HEK293T (cell line): ENCODE results near the gene ARHGEF1.

ENCODE experiments used
- CTCF ChIA-PET: fragments of 350-600 bp; formaldehyde crosslinking; extraction: SDS; loops from one replicate; lab custom pipeline; 2021; ENCODE audit warnings: antibody characterized with exemption, inconsistent platforms; lab: Yijun Ruan, JAX
- POLR2A ChIA-PET: fragments of 350-600 bp; formaldehyde crosslinking; extraction: SDS; loops from one replicate; lab custom pipeline; 2020; ENCODE audit warnings: antibody characterized with exemption, inconsistent platforms; lab: Yijun Ruan, JAX
- DNase-seq: peaks from one replicate; pipeline ENCODE4 v3.0.0; 2012; ENCODE audit warnings: mixed read lengths; ENCODE audit errors: extremely low spot score
- ARNT ChIP-seq: fragments of 450-650 bp; IDR thresholded peaks from 2 replicates; pipeline ENCODE4 v1.6.1; 2017; ENCODE audit warnings: mild to moderate bottlenecking
- BHLHE40 ChIP-seq: fragments of 450-650 bp; IDR thresholded peaks from 2 replicates; pipeline ENCODE4 v1.6.1; 2016; ENCODE audit warnings: mild to moderate bottlenecking, moderate library complexity, borderline replicate concordance
- CTBP1 ChIP-seq: fragments of 450-650 bp; IDR thresholded peaks from 2 replicates; pipeline ENCODE4 v1.6.1; 2016; ENCODE audit warnings: borderline replicate concordance
- ELF4 ChIP-seq: fragments of 450-650 bp; IDR thresholded peaks from 2 replicates; pipeline ENCODE4 v1.6.1; 2017; ENCODE audit warnings: antibody characterized with exemption
- FOXA1 ChIP-seq: fragments of 450-650 bp; IDR thresholded peaks from 2 replicates; pipeline ENCODE4 v1.6.1; 2016; ENCODE audit warnings: mild to moderate bottlenecking
- FOXK2 ChIP-seq: fragments of 450-650 bp; IDR thresholded peaks from 2 replicates; pipeline ENCODE4 v1.6.1; 2016; ENCODE audit warnings: mild to moderate bottlenecking
- FOXM1 ChIP-seq: fragments of 450-650 bp; IDR thresholded peaks from 2 replicates; pipeline ENCODE4 v1.6.1; 2017; ENCODE audit warnings: mild to moderate bottlenecking, borderline replicate concordance
- HDGF ChIP-seq: fragments of 450-650 bp; IDR thresholded peaks from 2 replicates; pipeline ENCODE4 v1.6.1; 2017; ENCODE audit warnings: antibody characterized with exemption, borderline replicate concordance
- L3MBTL2 ChIP-seq: fragments of 450-650 bp; conservative IDR thresholded peaks from 2 replicates; pipeline ENCODE4 v1.6.1; 2016; ENCODE audit warnings: mild to moderate bottlenecking
- LEF1 ChIP-seq: fragments of 450-650 bp; IDR thresholded peaks from 2 replicates; pipeline ENCODE4 v1.6.1; 2017; ENCODE audit warnings: mild to moderate bottlenecking, borderline replicate concordance
- NFRKB ChIP-seq: fragments of 450-650 bp; IDR thresholded peaks from 2 replicates; pipeline ENCODE4 v1.6.1; 2016; ENCODE audit warnings: mild to moderate bottlenecking, moderate library complexity
- SP1 ChIP-seq: fragments of 450-650 bp; IDR thresholded peaks from 2 replicates; pipeline ENCODE4 v1.6.1; 2017
- SUZ12 ChIP-seq: fragments of 450-650 bp; IDR thresholded peaks from 2 replicates; pipeline ENCODE4 v1.6.1; 2016; ENCODE audit warnings: mild to moderate bottlenecking
- TARDBP ChIP-seq: fragments of 450-650 bp; IDR thresholded peaks from 2 replicates; pipeline ENCODE4 v1.6.1; 2016
- ZNF384 ChIP-seq: fragments of 450-650 bp; IDR thresholded peaks from 2 replicates; pipeline ENCODE4 v1.6.1; 2016
- TF ChIP-seq, protein P1 (sequence below): fragments of 450-650 bp; IDR thresholded peaks from 2 replicates; pipeline ENCODE4 v1.6.1; 2016

ARHGEF1 gene

DNA sequence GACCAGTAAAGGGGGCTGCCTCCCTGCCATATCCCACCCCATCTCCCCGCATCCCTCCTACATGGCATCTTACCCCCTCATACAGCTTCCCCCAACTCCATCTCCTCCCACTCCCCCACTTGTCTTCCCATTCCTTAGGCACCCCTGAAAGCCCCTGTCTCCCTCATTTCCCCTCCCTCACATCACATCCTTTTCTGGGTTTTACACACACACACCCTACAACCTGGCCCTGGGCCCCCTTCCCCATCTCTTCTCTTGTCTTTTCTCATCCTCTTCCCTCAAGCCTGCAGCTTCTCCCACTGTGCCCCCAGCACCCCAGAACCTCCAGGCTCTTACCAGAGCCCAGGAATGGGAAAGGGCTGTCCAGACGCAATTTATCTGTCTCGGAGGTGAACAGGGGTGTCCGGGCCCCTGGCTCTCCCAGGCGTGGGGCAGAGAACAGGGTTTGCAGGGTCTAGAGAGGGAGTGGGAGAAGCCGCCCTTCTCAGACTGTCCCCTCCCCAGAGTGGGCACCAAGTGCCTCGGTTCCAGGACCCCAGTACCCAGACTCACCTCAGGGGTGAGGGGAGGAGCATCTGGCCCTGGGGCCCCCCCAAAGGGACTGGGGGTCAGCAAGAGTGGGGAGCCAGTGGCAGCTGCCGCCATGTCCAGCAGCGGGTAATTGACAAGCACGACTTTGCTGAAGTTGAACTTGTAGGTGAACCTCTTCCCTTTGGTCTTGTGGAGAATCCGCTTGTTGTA, 25.9 kb downstream of the ARHGEF1 start:
- CTCF ChIA-PET, result no interaction called here
- POLR2A ChIA-PET, result no interaction called here
- DNase-seq, result no peak
- TF ChIP-seq FOXA1 (no peak), ARNT (no peak), HDGF (no peak), ELF4 (no peak), NFRKB (no peak), FOXM1 (no peak), SUZ12 (no peak), SP1 (no peak), TARDBP (no peak), FOXK2 (no peak), L3MBTL2 (no peak), BHLHE40 (no peak)

DNA sequence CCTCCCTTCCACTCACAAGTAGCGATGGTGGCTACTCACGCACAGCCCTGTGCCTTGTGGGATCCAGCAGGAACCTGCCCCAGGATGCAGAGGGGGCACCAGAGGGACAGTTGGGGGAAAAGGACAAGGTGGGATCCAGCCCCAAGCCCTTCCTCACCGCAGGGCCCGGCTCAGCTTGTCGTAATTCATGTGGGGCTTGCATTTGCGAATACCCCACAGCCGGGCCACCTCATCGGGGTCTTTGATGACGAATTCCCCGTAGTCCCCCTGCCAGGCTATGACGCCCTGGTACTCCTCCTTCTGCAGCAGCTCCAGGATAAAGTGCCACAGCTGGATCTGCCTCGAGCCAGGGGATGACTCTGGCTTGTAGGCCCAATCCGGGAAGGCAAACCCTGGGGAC, 26.7 kb downstream of the ARHGEF1 start:
- ChIA-PET CTCF (no interaction called here), POLR2A (no interaction called here)
- no peak for TF ChIP-seq ELF4
- TF ChIP-seq FOXM1, result no peak
- no peak for TF ChIP-seq TARDBP
- TF ChIP-seq NFRKB, result no peak
- no peak for TF ChIP-seq CTBP1
- no peak for TF ChIP-seq SUZ12
- no peak for TF ChIP-seq L3MBTL2
- TF ChIP-seq LEF1, result no peak
- no peak for TF ChIP-seq FOXK2
- TF ChIP-seq ZNF384, result no peak
- TF ChIP-seq ARNT, result no peak
- TF ChIP-seq SP1, result no peak
- TF ChIP-seq, protein P1, sequence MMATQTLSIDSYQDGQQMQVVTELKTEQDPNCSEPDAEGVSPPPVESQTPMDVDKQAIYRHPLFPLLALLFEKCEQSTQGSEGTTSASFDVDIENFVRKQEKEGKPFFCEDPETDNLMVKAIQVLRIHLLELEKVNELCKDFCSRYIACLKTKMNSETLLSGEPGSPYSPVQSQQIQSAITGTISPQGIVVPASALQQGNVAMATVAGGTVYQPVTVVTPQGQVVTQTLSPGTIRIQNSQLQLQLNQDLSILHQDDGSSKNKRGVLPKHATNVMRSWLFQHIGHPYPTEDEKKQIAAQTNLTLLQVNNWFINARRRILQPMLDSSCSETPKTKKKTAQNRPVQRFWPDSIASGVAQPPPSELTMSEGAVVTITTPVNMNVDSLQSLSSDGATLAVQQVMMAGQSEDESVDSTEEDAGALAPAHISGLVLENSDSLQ, result no peak
- TF ChIP-seq HDGF, result no peak
- TF ChIP-seq FOXA1, result no peak
- TF ChIP-seq BHLHE40, result no peak
- DNase-seq, result no peak

DNA sequence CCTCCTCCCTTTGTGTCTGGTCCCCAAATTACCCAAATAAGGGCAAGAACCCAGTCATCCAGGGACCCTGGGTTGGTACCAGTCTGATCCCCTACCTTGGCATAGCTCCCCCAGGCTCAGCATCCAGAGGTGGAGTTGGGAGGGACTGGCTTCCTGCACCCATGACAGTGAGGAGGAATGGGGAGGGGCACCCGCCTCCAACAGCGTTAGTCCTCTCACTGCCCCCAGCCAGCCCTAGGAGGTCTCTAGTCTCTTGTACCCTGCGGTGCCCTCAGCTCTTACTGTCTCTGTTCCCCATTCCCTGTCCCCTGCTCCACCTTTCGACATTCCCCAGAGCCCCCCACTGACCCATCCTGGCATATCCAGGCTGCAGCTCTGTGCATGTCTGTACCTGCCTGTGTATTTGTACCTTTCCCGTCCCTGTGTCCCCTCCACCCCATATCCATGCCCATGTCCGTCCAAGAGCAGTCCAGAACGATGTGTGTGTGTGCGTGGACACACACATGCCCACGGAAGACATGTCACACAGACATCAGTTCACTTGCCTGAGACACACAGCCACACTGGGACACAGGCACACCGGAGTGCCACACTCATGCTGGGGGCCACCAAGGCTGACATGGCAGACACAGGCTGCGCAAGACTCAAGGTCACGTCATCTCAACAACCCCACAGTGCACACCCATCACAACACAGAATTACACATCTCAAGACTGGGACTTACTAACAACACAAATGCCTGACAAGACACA, 27.4 kb downstream of the ARHGEF1 start:
- TF ChIP-seq LEF1 (no peak), HDGF (no peak)

DNA sequence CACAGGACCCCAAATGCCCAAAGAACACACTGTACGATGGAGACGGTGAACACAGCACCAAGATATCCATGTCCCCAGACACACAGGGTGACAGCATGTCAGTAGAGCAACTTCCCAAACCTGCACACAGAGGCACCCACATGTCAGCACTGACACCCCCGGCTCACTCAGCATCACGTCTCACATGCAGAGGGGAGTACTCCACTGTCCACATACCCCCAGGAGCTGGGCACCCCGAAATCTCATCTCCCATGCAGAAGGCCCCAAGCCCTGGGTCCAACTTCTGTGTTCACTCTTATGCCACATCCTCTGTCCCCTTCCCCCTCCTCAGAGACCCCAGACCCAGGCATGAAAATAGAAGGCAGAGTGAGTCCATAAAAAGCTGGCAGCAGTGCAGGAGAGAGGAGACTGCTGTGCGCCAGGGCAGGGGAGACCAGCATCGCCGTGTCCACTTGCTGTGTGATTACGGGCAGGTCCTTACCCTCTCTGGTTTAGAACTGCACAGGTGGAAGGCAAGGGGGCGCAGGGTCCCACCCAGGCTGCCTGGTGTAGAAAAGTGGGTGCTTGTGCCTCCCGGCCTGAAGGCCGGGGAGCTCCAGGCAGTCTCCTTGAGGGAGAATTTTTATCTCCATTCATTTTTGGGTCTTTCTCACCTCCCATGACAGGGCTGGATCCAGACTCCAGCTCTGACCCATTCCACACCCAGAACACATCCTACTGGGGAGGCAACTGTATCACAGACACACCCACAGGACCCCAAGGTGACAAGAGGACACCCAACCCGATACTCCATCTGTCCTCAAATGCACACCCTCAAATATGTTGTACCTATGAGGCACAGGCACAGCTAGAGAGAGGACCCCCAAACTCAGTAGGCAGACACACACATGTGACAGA, 28.3 kb downstream of the ARHGEF1 start:
- POLR2A ChIA-PET, result interaction anchor here (0.7 to 1.6 kb wide), 3 partner anchors 27 to 57 kb away, joined by 3 to 7 read pairs (median 4); partner anchors contain the start of gene RPS19
- DNase-seq, result no peak
- CTCF ChIA-PET, result interaction anchor here (0.6 kb wide), 1 partner anchor 11 kb away, joined by 3 read pairs; no protein-coding TSS in a partner anchor
- TF ChIP-seq HDGF (no peak), ELF4 (no peak)

More for the DNA sequence above, 27.4 kb downstream of the ARHGEF1 start:
- POLR2A ChIA-PET, result no interaction called here
- DNase-seq, result no peak
- CTCF ChIA-PET, result no interaction called here

DNA sequence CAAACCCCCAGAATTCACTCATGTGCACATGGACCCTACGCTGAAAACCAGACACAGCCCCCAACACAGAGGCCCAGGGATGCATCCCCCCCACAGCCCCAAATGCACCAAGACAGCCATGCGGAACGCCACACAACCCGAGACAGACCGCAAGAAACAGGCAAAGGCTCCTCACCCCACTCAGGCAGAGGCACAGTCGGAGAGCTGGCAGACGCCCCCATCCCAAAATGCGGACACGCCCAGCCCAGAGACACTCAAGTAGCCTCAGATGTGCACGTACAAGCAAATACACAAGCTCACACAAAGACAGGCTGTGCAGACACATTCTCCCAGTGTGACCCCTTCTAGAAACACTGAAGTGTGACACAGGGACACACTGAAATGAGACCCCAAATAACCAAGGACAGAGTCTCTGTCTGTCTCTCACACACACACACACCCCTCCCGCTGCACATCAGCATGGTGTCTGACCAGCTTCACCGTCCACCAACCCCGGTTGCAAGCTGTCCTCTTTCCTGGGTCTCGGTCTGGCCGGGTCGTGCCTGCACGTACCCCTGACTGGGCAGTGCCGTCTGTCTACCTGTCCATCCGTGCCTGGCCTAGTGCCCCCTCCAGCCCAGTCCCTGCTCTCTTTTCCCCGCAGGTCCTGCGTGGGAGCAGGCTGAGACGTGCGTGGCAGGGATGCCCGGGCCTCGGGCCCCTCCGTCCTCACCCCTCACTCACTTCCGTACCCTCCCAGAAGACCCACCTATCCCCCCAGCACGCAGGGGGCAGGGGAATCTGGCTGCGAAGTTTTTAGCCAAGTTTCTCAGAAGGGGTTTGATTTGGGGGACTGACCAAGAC, 29.1 kb downstream of the ARHGEF1 start:
- no peak for TF ChIP-seq NFRKB
- TF ChIP-seq LEF1, result no peak
- TF ChIP-seq FOXA1, result no peak
- TF ChIP-seq FOXK2, result no peak
- TF ChIP-seq TARDBP, result no peak
- TF ChIP-seq, protein P1, result no peak
- TF ChIP-seq BHLHE40, result no peak
- CTCF ChIA-PET, result interaction anchor here (0.6 kb wide), 1 partner anchor 10 kb away, joined by 3 read pairs; no protein-coding TSS in a partner anchor
- POLR2A ChIA-PET, result interaction anchor here (1.1 to 1.6 kb wide), 2 partner anchors 28 to 52 kb away, joined by 4 to 7 read pairs; partner anchors contain the start of gene RPS19
- DNase-seq, result no peak
